AG08395 (cell line): ENCODE data around the gene ZFP69B.
A peak's percentile ranks its signal among the peaks of the same experiment; 100 is the strongest.

Experiments used
- DNase-seq: peaks from one replicate; pipeline ENCODE4 v3.0.0; 2012; ENCODE audit warnings: mixed read lengths, low spot score

The ZFP69B gene

DNA sequence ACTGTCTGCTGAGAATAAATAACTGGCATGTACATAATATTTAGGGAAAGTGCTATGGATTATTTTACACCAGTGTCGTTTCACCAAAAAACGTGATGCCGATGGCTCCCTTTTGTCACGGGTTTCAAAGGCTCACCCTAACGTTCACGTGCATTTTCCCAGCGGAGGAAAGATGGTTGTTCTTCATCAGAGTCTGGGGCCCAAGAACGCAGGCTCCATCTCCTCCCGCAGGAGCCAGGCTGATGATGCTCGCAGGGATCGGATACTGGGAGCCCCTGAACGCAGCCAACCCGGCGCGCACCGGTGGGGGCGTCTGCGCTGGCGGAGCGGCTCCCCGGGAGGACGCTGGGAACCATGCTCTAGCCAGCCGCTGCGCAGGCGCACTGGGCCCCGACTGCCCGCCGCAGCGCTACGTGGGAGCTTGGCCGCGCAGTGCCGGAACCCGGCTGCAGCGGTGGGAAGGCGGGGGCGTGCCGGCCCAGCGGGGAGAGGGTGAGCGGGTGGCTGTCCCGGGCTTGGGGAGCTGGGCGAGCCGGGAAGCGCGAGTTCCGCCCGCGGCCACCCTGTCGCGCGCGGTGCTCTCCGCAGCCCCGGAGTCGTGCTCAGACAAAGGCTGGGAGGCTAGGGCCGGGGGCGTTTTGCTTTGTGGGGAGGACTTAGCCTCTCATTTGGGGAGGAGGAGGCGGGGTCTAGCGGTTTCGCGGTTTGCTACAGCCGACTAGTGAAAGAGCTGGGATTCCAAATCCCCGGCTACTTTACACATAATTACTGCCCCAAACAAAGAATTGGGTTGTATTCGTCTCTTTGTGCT is at the start of gene ZFP69B:
Gene ZFP69B, plus strand, starts transcription at position 793 of the 811 bp plus-strand sequence. CDS start 486 bp downstream, outside the sequence.
- DNase-seq: peak; percentile 99

DNA sequence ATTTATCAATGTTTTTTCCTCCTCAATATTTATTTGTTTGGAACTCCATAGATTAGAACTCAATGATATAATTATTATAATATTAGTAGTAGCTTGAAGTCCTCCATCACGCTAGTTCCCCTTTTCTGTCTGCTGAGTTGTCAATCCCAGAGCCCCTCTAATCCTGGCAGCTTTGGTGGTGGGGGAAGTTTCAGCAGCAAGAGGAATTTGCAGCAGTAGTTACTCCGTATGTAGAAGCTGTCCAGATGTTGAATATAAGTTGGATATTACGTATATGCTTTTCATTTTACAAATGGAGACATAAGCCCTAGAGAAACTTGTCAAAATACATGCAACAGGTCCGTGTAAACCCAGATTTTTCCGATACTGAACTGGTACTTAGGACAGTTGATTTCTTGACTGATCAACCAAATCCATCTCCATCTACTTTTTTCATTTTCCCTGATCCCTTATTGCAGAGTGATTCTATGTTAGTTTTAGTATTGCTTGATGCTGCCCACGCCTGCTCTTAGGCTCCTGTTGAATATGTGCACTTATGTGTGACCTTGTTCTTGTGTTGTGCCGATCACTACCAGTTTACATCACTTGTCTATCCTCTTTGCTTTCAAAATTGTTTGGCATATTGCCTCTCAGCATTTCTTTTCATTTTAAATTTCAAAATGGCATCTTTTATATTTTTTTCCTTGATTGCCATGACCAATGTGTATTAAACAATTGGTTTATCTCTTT is 48.6 kb upstream of the ZFP69B start:
- no peak for DNase-seq

DNA sequence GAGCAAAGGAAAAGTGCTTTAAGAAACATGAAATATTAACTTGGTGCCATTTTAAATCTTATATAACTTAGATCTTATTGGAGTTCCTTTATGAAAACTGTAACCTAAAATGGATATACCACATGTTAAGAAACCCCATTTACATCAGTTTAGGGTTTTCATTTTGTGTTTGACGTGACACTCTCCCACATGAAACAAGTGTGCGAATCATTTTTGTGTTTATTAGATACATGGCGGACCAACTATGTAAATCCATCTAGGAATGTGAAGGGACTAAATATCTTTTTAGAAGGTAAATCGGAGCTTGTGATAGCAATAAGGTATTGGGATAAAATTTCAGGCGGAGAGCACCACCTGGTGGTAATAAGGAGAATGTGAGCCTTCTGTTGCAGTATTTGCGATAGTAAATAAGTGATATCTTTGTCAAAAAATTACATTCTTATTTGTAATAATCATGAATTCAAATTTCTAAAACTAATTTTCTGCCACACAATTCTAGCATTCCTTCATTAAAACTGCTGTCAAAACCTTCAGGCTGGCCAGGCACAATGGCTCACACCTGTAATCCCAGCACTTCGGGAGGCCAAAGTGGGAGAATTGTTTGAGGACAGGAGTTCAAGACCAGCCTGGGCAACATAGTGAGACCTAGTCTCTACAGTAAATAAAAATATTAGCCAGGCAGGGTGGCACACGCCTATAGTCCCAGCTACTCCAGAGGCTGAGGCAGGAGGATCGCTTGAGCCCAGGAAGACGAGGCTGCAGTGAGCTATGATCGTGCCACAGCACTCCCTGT is 45.4 kb upstream of the ZFP69B start:
- DNase-seq: peak; percentile 59

DNA sequence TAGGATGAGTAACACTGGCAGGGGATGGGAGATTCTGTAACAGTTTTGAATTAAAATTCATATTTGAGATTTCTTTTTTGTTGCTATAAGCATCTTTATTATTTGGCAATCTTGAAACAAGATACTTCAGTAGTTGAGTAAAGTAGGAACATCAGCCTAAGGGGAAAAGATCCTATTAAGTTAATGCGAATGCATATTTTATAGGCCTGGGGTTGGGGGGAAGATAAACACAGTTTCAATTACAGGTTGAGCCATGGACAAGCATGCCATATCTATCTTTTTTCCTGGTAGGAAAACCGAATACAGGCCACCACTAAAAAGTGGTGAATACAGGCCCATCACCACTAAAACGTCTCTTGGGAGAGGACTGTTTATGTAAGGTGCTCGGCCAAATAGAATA is 44.5 kb upstream of the ZFP69B start:
- DNase-seq: no peak

- no peak for DNase-seq
Observed at GRCh38 chr1:40407453-40407852, 42.8 kb upstream of the ZFP69B start.

- no peak for DNase-seq
Observed at GRCh38 chr1:40409467-40409866, 40.8 kb upstream of the ZFP69B start.

- DNase-seq: no peak
Observed at GRCh38 chr1:40411294-40411693, 39.0 kb upstream of the ZFP69B start.

DNA sequence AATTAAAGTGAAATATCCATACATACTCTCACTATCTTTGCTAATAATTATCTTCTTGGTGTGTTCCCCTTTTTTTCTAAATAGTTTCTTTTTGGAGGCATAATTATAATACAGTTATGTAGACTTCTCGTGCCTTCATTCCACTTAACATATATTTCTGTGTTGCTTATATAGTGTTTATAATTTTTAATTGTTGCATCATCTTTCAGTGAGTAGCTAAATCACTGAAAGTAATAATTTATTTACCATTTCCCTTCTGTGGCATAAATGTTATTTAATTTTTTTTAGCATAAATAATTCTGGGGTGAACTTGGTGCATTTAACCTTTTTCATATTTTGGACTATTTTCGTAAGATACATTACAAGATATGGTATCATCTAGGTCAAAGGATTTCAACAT is 38.4 kb upstream of the ZFP69B start:
- no peak for DNase-seq

DNA sequence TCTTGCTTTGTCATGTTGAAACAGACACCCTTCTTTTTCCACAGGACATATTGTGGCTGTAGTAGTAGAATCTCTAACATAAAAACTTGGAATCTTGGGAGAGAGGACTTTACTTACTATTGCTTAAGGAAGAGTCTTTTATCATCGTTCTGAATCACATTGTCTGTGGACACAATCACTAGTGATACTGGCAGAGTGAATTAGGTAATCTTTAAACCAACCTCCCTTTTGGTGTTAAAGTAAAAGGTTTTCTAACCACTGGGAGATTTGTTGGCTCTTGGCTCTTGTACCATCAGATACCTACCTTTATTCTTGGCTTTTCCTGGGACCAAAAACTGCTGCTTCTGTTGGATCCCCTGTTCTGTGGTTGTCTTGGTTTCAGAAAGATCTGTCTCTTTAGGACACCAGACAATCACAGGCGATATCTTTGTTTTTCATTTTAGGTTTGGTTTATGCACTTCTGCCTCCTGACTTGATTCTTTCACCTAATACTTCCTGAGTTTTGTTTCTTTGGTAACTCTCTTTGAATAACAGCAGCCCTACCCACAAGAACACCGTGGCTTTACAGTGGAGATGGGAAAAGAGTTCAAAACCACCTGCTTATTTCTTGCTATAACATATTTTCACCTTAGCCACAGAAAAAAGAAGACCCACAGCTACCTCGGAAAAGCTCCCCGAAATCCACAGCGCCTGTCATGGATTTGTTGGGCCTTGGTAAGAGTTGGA is 36.6 kb upstream of the ZFP69B start:
- no peak for DNase-seq

DNA sequence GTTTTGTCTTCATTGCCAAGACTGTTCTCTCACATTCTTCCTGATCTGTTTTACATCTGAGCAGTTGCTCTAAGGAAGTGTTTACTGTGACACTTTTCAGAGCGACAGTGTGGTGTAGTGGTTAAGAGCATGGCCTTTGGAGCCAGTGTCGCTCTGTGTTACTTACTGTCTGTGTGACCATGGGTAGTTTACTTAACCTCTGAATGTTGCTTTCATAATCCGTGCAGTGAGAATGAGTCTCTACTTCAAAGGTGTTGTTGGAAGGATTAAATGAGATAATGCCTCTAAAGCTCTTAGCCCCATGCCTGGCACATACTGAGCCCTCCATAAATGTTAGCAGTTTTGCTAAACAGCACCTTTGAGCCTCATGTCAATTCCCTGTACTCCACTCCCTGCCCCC is 35.9 kb upstream of the ZFP69B start:
- no peak for DNase-seq

DNA sequence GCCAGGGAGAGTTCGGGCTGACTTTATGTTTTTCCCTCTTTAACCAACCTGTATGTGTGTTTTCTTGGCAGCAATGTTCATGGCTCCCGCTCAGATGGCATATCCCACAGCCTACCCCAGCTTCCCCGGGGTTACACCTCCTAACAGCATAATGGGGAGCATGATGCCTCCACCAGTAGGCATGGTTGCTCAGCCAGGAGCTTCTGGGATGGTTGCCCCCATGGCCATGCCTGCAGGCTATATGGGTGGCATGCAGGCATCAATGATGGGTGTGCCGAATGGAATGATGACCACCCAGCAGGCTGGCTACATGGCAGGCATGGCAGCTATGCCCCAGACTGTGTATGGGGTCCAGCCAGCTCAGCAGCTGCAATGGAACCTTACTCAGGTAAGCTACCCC is 33.6 kb upstream of the ZFP69B start:
- no peak for DNase-seq

DNA sequence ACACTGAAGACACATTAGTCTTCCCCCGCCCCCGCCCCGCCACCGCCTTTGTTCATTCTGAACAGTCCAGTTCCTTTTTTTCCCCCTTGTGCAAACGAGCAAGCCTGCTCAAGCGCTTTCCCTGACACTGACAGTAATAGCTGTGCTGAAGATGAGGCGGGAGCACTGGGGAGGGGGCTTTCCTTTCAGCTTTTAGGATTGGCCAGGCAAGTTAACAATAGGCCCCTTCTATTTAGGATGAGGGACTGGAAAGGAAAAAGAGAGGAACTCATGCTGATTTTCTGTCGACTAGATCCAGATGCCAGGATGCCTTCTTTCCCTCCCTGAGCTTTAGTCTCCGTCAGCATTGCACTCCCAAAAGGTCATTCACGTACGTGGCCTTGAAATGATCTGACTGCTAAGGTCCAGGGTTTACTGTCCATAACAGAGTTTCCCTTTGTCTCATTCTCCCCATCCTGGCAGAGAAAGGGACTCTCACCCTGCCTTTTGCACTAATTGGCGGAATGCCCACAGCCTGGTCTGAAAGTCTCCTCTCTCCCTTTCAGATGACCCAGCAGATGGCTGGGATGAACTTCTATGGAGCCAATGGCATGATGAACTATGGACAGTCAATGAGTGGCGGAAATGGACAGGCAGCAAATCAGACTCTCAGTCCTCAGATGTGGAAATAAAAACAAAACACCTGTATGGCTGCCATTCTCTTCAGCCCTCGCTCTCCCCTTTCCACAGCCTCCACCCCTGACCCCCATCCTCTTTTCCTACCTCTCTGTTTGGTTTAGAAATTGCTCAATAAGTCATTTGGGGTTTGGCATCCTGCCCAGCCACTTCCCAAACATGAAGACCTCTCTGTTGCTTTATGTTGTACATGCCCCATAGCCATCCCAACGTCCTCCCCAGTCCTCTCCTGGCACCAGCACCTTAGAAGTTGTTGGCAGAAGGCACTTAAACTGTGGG is 28.6 kb upstream of the ZFP69B start:
- DNase-seq: no peak

- DNase-seq: no peak
Observed at GRCh38 chr1:40422630-40423263, 27.5 kb upstream of the ZFP69B start.

- no peak for DNase-seq
Observed at GRCh38 chr1:40423264-40423642, 27.0 kb upstream of the ZFP69B start.

- no peak for DNase-seq
Observed at GRCh38 chr1:40423951-40424618, 26.2 kb upstream of the ZFP69B start.

GRCh38 chr1:40425198-40425597 is 25.1 kb upstream of the ZFP69B start:
- DNase-seq: no peak

DNA sequence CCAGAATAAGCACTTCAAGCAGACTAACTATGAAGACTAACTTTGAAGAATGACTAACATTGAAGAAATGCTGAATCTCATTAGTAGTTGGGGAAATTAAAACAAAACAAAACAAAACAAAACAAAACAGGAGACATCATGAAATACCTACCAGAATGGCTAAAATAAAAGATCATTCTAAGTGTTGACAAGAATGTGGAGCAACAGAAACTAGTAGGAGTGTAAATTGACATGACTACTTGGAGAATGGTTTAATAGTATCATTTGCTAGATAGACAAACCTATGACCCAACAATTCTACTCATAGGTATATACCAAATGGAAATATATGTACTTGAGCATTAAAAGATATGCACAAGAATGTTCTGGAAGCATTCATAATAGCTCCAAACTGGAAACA is 18.9 kb upstream of the ZFP69B start:
- DNase-seq: no peak

GRCh38 chr1:40432644-40433390 is 17.5 kb upstream of the ZFP69B start:
- DNase-seq: no peak

DNA sequence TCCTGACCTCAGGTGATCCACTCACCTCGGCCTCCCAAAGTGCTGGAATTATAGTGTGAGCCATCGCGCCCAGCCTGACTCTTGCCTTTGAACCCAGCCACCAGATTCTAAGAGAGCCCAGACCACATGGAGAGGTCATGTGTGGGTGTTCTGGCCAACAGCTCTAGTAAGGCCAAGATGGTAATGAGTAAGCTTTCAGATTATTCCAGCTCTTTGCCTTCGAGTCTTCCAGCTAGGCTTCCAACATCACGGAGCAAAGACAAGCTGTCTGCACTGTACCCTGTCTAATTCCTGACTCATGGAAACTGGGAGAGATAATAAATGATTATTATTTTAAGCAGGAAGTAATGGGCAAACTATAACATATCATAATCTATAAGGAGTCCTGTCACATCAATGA is 14.8 kb upstream of the ZFP69B start:
- DNase-seq: no peak
